Measurements from ENCODE around the gene MYCBP2. TPM values are rescaled to one million over a fixed set of nuclear protein-coding genes. Genes with fewer than 3 reads are reported as not detected.

The MYCBP2 gene
- total RNA-seq, 1 experiment from 2014 or later, result 57.8 TPM

GRCh38 chr13:77031656-77032243 is 295.1 kb downstream of the MYCBP2 start:
- ChIA-PET CTCF (no interaction called here), POLR2A (ENCODE audit: low non-redundant PET) (no interaction called here)
- Histone ChIP-seq H3K27me3 (replicated peaks; ENCODE audit: insufficient read depth, low read depth, low read length, poor library complexity) (no peaks in the 10 kb centered on the region), H3K9me3 (ENCODE audit: low read depth, low read length, poor library complexity, severe bottlenecking) (no peaks in the 10 kb centered on the region), H3K27ac (ENCODE audit: low read depth, low read length, poor library complexity, severe bottlenecking) (no peak overlapping the region), H3K4me1 (ENCODE audit: insufficient read depth, low read length, poor library complexity, severe bottlenecking) (no peaks in the 10 kb centered on the region), H3K4me3 (ENCODE audit: low read depth, low read length, poor library complexity, severe bottlenecking) (no peak overlapping the region), H3K36me3 (ENCODE audit: insufficient read depth, low read length, poor library complexity, severe bottlenecking) (no peaks in the 10 kb centered on the region)
- DNase-seq (ENCODE audit: low spot score), result no peak
- no peak for TF ChIP-seq CTCF (conservative IDR thresholded peaks at IDR 0.05; ENCODE audit: low read depth, low read length)
- TF ChIP-seq EZH2 (IDR thresholded peaks at IDR 0.05; ENCODE audit: borderline replicate concordance, low read depth, low read length, poor library complexity, severe bottlenecking), result no peak
- intact Hi-C loops (cut with micrococcal nuclease; ENCODE audit: unreplicated experiment), result no loop called here
- no TSS peak for BruUV-seq (replicated peaks)

- ChIA-PET POLR2A (ENCODE audit: low non-redundant PET) (no interaction called here), CTCF (no interaction called here)
- Histone ChIP-seq H3K9me3 (ENCODE audit: low read depth, low read length, poor library complexity, severe bottlenecking) (no peaks in the 10 kb centered on the region), H3K36me3 (ENCODE audit: insufficient read depth, low read length, poor library complexity, severe bottlenecking) (no peaks in the 10 kb centered on the region), H3K4me3 (ENCODE audit: low read depth, low read length, poor library complexity, severe bottlenecking) (no peak overlapping the region), H3K27ac (ENCODE audit: low read depth, low read length, poor library complexity, severe bottlenecking) (no peak overlapping the region), H3K4me1 (ENCODE audit: insufficient read depth, low read length, poor library complexity, severe bottlenecking) (peaks cover 4% of the 10 kb centered on the region), H3K27me3 (replicated peaks; ENCODE audit: insufficient read depth, low read depth, low read length, poor library complexity) (no peaks in the 10 kb centered on the region)
- BruUV-seq (replicated peaks), result no TSS peak
- DNase-seq (ENCODE audit: low spot score), result no peak
- intact Hi-C loops (cut with micrococcal nuclease; ENCODE audit: unreplicated experiment), result loop anchor here (5.0 to 10.0 kb wide), 3 partner anchors 295 to 535 kb away; partner anchors contain the start of gene MYCBP2
- TF ChIP-seq EZH2 (IDR thresholded peaks at IDR 0.05; ENCODE audit: borderline replicate concordance, low read depth, low read length, poor library complexity, severe bottlenecking), result no peak
- no peak for TF ChIP-seq CTCF (conservative IDR thresholded peaks at IDR 0.05; ENCODE audit: low read depth, low read length)
These were observed 297.5 kb downstream of the MYCBP2 start for GRCh38 chr13:77029436-77029835.

GRCh38 chr13:77028202-77028601 is 298.7 kb downstream of the MYCBP2 start:
- CTCF ChIA-PET, result no interaction called here

More at GRCh38 chr13:77028202-77028601, 298.7 kb downstream of the MYCBP2 start:
- Histone ChIP-seq H3K36me3 (ENCODE audit: insufficient read depth, low read length, poor library complexity, severe bottlenecking) (no peaks in the 10 kb centered on the region), H3K27me3 (replicated peaks; ENCODE audit: insufficient read depth, low read depth, low read length, poor library complexity) (no peaks in the 10 kb centered on the region), H3K9me3 (ENCODE audit: low read depth, low read length, poor library complexity, severe bottlenecking) (no peaks in the 10 kb centered on the region), H3K27ac (ENCODE audit: low read depth, low read length, poor library complexity, severe bottlenecking) (no peak overlapping the region), H3K4me1 (ENCODE audit: insufficient read depth, low read length, poor library complexity, severe bottlenecking) (peaks cover 9% of the 10 kb centered on the region), H3K4me3 (ENCODE audit: low read depth, low read length, poor library complexity, severe bottlenecking) (no peak overlapping the region)
- POLR2A ChIA-PET (ENCODE audit: low non-redundant PET), result no interaction called here
- no peak for DNase-seq (ENCODE audit: low spot score)
- no TSS peak for BruUV-seq (replicated peaks)
- TF ChIP-seq CTCF (conservative IDR thresholded peaks at IDR 0.05; ENCODE audit: low read depth, low read length) (no peak), EZH2 (IDR thresholded peaks at IDR 0.05; ENCODE audit: borderline replicate concordance, low read depth, low read length, poor library complexity, severe bottlenecking) (no peak)
- intact Hi-C loops (cut with micrococcal nuclease; ENCODE audit: unreplicated experiment), result loop anchor here (5.0 to 10.0 kb wide), 3 partner anchors 297 to 537 kb away; partner anchors contain the start of gene MYCBP2
